HEK293 (cell line): ENCODE results near the gene LRRC23.

Experiments
- ELK4 ChIP-seq: IDR thresholded peaks from 2 replicates; pipeline ENCODE4 v1.6.1; 2011; ENCODE audit warnings: mild to moderate bottlenecking, low read depth, low read length, borderline replicate concordance
- GLIS1 ChIP-seq: fragments of 450-650 bp; formaldehyde crosslinking; IDR thresholded peaks from 2 replicates; pipeline ENCODE4 v1.5.1; 2016; ENCODE audit warnings: missing biosample characterization, missing genetic modification characterization
- IKZF3 ChIP-seq: fragments of 450-650 bp; IDR thresholded peaks from 2 replicates; pipeline ENCODE4 v1.5.0; 2018; ENCODE audit warnings: missing biosample characterization, mild to moderate bottlenecking, missing genetic modification characterization, moderate library complexity
- KLF10 ChIP-seq: fragments of 450-650 bp; IDR thresholded peaks from 2 replicates; pipeline ENCODE4 v1.5.1; 2018; ENCODE audit warnings: missing biosample characterization, mild to moderate bottlenecking, missing genetic modification characterization
- KLF7 ChIP-seq: fragments of 450-650 bp; formaldehyde crosslinking; IDR thresholded peaks from 2 replicates; pipeline ENCODE4 v1.5.1; 2016; ENCODE audit warnings: missing biosample characterization, missing genetic modification characterization, borderline replicate concordance
- PBX3 ChIP-seq: sonication (generic); formaldehyde crosslinking; IDR thresholded peaks from 2 replicates; pipeline ENCODE4 v1.8.1; 2022; ENCODE audit warnings: mild to moderate bottlenecking, moderate library complexity, missing genetic modification reagents
- PRDM10 ChIP-seq: fragments of 450-650 bp; formaldehyde crosslinking; IDR thresholded peaks from 2 replicates; pipeline ENCODE4 v1.5.1; 2016; ENCODE audit warnings: missing biosample characterization, missing genetic modification characterization
- SP3 ChIP-seq: fragments of 450-650 bp; formaldehyde crosslinking; IDR thresholded peaks from 2 replicates; pipeline ENCODE4 v1.5.1; 2016; ENCODE audit warnings: missing biosample characterization, missing genetic modification characterization
- ZBTB17 ChIP-seq: fragments of 450-650 bp; formaldehyde crosslinking; IDR thresholded peaks from 2 replicates; pipeline ENCODE4 v1.5.1; 2016; ENCODE audit warnings: missing biosample characterization, missing genetic modification characterization
- ZNF155 ChIP-seq: fragments of 450-650 bp; formaldehyde crosslinking; IDR thresholded peaks from 2 replicates; pipeline ENCODE4 v1.5.1; 2016; ENCODE audit warnings: missing biosample characterization, missing genetic modification characterization
- ZNF184 ChIP-seq: fragments of 450-650 bp; IDR thresholded peaks from 2 replicates; pipeline ENCODE4 v1.5.1; 2018; ENCODE audit warnings: missing biosample characterization, mild to moderate bottlenecking, missing genetic modification characterization
- ZNF292 ChIP-seq: fragments of 450-650 bp; formaldehyde crosslinking; IDR thresholded peaks from 2 replicates; pipeline ENCODE4 v1.5.1; 2016; ENCODE audit warnings: low read depth, missing biosample characterization, missing genetic modification characterization, borderline replicate concordance
- ZNF350 ChIP-seq: fragments of 450-650 bp; formaldehyde crosslinking; IDR thresholded peaks from 2 replicates; pipeline ENCODE4 v1.5.0; 2017; ENCODE audit warnings: missing biosample characterization, mild to moderate bottlenecking, missing genetic modification characterization
- ZNF394 ChIP-seq: fragments of 450-650 bp; formaldehyde crosslinking; IDR thresholded peaks from 2 replicates; pipeline ENCODE4 v1.5.1; 2016; ENCODE audit warnings: missing biosample characterization, missing genetic modification characterization, mild to moderate bottlenecking, moderate library complexity, borderline replicate concordance
- ZNF626 ChIP-seq: fragments of 450-650 bp; sonication (Bioruptor Pico); formaldehyde crosslinking; IDR thresholded peaks from 2 replicates; pipeline ENCODE4 v1.5.1; 2018; ENCODE audit warnings: missing biosample characterization, missing genetic modification characterization, inconsistent platforms
- ZNF658 ChIP-seq: fragments of 450-650 bp; formaldehyde crosslinking; IDR thresholded peaks from 2 replicates; pipeline ENCODE4; 2016; ENCODE audit warnings: missing biosample characterization, missing genetic modification characterization
- ZNF707 ChIP-seq: fragments of 450-650 bp; formaldehyde crosslinking; IDR thresholded peaks from 2 replicates; pipeline ENCODE4 v1.5.1; 2016; ENCODE audit warnings: missing biosample characterization, missing genetic modification characterization
- ZNF768 ChIP-seq: fragments of 450-650 bp; formaldehyde crosslinking; IDR thresholded peaks from 2 replicates; pipeline ENCODE4 v1.5.1; 2018; ENCODE audit warnings: missing biosample characterization, mild to moderate bottlenecking, missing genetic modification characterization
- ZNF776 ChIP-seq: fragments of 450-650 bp; formaldehyde crosslinking; IDR thresholded peaks from 2 replicates; pipeline ENCODE4 v1.5.0; 2017; ENCODE audit warnings: missing biosample characterization, missing genetic modification characterization, borderline replicate concordance
- ZNF792 ChIP-seq: fragments of 450-650 bp; formaldehyde crosslinking; IDR thresholded peaks from 2 replicates; pipeline ENCODE4 v1.5.1; 2016; ENCODE audit warnings: missing biosample characterization, missing genetic modification characterization
- ZSCAN23 ChIP-seq: fragments of 450-650 bp; formaldehyde crosslinking; IDR thresholded peaks from 2 replicates; pipeline ENCODE4 v1.5.1; 2016; ENCODE audit warnings: missing biosample characterization, missing genetic modification characterization
- TF ChIP-seq, protein P1 (sequence below): fragments of 450-650 bp; formaldehyde crosslinking; IDR thresholded peaks from 2 replicates; pipeline ENCODE4 v1.5.1; 2016; ENCODE audit warnings: missing biosample characterization, missing genetic modification characterization
- TF ChIP-seq, protein P2 (sequence below): fragments of 450-650 bp; formaldehyde crosslinking; IDR thresholded peaks from 2 replicates; pipeline ENCODE4 v1.5.1; 2016; ENCODE audit warnings: missing biosample characterization, missing genetic modification characterization
- TF ChIP-seq, protein P3 (sequence below): fragments of 450-650 bp; formaldehyde crosslinking; IDR thresholded peaks from 2 replicates; pipeline ENCODE4 v1.5.1; 2017; ENCODE audit warnings: missing biosample characterization, missing genetic modification characterization
- TF ChIP-seq, protein P4 (sequence below): fragments of 450-650 bp; formaldehyde crosslinking; IDR thresholded peaks from 2 replicates; pipeline ENCODE4 v1.5.1; 2017; ENCODE audit warnings: missing biosample characterization, missing genetic modification characterization

LRRC23 gene

GRCh38 chr12:6890789-6891645 lies 13.6 kb upstream of the LRRC23 start (continued):
- no peak; the same call in 1 of the 2 replicates for TF ChIP-seq PRDM10 (tag by site-specific recombination)
- TF ChIP-seq IKZF3 (tag by site-specific recombination), result peak; percentile 58; the same call in 1 of the 2 replicates
- no peak for TF ChIP-seq ZNF658 (tag by site-specific recombination)
- no peak for TF ChIP-seq ZSCAN23
- no peak for TF ChIP-seq ZNF184 (tag by site-specific recombination)
- TF ChIP-seq GLIS1, result peak; percentile 62; the same call in 1 of the 2 replicates
- TF ChIP-seq PBX3 (CRISPR knock-in tag), result no peak
- TF ChIP-seq KLF7 (tag by site-specific recombination), result peak; percentile 78; the same call in 1 of the 2 replicates
- TF ChIP-seq, protein P1, sequence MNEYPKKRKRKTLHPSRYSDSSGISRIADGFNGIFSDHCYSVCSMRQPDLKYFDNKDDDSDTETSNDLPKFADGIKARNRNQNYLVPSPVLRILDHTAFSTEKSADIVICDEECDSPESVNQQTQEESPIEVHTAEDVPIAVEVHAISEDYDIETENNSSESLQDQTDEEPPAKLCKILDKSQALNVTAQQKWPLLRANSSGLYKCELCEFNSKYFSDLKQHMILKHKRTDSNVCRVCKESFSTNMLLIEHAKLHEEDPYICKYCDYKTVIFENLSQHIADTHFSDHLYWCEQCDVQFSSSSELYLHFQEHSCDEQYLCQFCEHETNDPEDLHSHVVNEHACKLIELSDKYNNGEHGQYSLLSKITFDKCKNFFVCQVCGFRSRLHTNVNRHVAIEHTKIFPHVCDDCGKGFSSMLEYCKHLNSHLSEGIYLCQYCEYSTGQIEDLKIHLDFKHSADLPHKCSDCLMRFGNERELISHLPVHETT (tag by site-specific recombination), result peak; percentile 19; the same call in 1 of the 2 replicates
- TF ChIP-seq ZNF394 (tag by site-specific recombination), result peak; percentile 11
- TF ChIP-seq ZNF155 (tag by site-specific recombination), result no peak
- TF ChIP-seq ZNF776, result no peak
- no peak for TF ChIP-seq ZNF768 (tag by site-specific recombination)
- TF ChIP-seq, protein P2, sequence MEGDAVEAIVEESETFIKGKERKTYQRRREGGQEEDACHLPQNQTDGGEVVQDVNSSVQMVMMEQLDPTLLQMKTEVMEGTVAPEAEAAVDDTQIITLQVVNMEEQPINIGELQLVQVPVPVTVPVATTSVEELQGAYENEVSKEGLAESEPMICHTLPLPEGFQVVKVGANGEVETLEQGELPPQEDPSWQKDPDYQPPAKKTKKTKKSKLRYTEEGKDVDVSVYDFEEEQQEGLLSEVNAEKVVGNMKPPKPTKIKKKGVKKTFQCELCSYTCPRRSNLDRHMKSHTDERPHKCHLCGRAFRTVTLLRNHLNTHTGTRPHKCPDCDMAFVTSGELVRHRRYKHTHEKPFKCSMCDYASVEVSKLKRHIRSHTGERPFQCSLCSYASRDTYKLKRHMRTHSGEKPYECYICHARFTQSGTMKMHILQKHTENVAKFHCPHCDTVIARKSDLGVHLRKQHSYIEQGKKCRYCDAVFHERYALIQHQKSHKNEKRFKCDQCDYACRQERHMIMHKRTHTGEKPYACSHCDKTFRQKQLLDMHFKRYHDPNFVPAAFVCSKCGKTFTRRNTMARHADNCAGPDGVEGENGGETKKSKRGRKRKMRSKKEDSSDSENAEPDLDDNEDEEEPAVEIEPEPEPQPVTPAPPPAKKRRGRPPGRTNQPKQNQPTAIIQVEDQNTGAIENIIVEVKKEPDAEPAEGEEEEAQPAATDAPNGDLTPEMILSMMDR, result peak; percentile 86
- TF ChIP-seq SP3, result peak; percentile 90
- TF ChIP-seq ZNF707 (tag by site-specific recombination), result no peak
- TF ChIP-seq ZNF626 (tag by site-specific recombination), result no peak
- TF ChIP-seq, protein P3, sequence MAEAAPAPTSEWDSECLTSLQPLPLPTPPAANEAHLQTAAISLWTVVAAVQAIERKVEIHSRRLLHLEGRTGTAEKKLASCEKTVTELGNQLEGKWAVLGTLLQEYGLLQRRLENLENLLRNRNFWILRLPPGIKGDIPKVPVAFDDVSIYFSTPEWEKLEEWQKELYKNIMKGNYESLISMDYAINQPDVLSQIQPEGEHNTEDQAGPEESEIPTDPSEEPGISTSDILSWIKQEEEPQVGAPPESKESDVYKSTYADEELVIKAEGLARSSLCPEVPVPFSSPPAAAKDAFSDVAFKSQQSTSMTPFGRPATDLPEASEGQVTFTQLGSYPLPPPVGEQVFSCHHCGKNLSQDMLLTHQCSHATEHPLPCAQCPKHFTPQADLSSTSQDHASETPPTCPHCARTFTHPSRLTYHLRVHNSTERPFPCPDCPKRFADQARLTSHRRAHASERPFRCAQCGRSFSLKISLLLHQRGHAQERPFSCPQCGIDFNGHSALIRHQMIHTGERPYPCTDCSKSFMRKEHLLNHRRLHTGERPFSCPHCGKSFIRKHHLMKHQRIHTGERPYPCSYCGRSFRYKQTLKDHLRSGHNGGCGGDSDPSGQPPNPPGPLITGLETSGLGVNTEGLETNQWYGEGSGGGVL (tag by site-specific recombination), result no peak
- TF ChIP-seq KLF10, result peak; percentile 91
- peak; percentile 76 for TF ChIP-seq ZBTB17 (tag by site-specific recombination)
- no peak for TF ChIP-seq ELK4
- no peak for TF ChIP-seq ZNF792 (tag by site-specific recombination)
- TF ChIP-seq ZNF350 (tag by site-specific recombination), result no peak
- no peak for TF ChIP-seq ZNF292
- TF ChIP-seq, protein P4, sequence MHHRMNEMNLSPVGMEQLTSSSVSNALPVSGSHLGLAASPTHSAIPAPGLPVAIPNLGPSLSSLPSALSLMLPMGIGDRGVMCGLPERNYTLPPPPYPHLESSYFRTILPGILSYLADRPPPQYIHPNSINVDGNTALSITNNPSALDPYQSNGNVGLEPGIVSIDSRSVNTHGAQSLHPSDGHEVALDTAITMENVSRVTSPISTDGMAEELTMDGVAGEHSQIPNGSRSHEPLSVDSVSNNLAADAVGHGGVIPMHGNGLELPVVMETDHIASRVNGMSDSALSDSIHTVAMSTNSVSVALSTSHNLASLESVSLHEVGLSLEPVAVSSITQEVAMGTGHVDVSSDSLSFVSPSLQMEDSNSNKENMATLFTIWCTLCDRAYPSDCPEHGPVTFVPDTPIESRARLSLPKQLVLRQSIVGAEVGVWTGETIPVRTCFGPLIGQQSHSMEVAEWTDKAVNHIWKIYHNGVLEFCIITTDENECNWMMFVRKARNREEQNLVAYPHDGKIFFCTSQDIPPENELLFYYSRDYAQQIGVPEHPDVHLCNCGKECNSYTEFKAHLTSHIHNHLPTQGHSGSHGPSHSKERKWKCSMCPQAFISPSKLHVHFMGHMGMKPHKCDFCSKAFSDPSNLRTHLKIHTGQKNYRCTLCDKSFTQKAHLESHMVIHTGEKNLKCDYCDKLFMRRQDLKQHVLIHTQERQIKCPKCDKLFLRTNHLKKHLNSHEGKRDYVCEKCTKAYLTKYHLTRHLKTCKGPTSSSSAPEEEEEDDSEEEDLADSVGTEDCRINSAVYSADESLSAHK (tag by site-specific recombination), result no peak
